Panc1 (cell line): ENCODE measurements around the gene MRPL48.

ENCODE experiments used
- CTCF ChIP-seq: fragments of 450-650 bp; IDR thresholded peaks from 2 replicates; pipeline ENCODE4 v1.5.1; 2017; ENCODE audit warnings: mild to moderate bottlenecking
- REST ChIP-seq, 2 experiments: IDR thresholded peaks; 2 replicates each; pipeline ENCODE4 v1.6.1; 2011 to 2012; ENCODE audit warnings: low read depth in 2 of 2, control low read depth in 1 of 2, low read length in 1 of 2, mild to moderate bottlenecking in 1 of 2, moderate library complexity in 1 of 2; ENCODE audit not compliant: insufficient read depth in 1 of 2

- no peak for TF ChIP-seq CTCF
- no peak for TF ChIP-seq REST (IDR thresholded peaks at IDR 0.05; ENCODE audit: insufficient read depth in 1 of 2, low read depth in 2 of 2, low read length in 1 of 2)
These were observed 4.9 kb downstream of the MRPL48 start for GRCh38 chr11:73792584-73792983.
